GM18870 (cell line): Measurements from ENCODE around the gene FDXR.
"Not testable (repeated sequence)": the region's sequence is repeated elsewhere in the genome, so short reads cannot be mapped to it uniquely, and the experiment has no call there.

Experiments
- ATAC-seq: cut with Tn5 transposase; IDR thresholded peaks from one replicate; pipeline ENCODE4 v1.9.1; 2021; ENCODE audit warnings: moderate library complexity; ENCODE audit not compliant: unreplicated experiment

FDXR gene, protein sequence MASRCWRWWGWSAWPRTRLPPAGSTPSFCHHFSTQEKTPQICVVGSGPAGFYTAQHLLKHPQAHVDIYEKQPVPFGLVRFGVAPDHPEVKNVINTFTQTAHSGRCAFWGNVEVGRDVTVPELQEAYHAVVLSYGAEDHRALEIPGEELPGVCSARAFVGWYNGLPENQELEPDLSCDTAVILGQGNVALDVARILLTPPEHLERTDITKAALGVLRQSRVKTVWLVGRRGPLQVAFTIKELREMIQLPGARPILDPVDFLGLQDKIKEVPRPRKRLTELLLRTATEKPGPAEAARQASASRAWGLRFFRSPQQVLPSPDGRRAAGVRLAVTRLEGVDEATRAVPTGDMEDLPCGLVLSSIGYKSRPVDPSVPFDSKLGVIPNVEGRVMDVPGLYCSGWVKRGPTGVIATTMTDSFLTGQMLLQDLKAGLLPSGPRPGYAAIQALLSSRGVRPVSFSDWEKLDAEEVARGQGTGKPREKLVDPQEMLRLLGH

DNA sequence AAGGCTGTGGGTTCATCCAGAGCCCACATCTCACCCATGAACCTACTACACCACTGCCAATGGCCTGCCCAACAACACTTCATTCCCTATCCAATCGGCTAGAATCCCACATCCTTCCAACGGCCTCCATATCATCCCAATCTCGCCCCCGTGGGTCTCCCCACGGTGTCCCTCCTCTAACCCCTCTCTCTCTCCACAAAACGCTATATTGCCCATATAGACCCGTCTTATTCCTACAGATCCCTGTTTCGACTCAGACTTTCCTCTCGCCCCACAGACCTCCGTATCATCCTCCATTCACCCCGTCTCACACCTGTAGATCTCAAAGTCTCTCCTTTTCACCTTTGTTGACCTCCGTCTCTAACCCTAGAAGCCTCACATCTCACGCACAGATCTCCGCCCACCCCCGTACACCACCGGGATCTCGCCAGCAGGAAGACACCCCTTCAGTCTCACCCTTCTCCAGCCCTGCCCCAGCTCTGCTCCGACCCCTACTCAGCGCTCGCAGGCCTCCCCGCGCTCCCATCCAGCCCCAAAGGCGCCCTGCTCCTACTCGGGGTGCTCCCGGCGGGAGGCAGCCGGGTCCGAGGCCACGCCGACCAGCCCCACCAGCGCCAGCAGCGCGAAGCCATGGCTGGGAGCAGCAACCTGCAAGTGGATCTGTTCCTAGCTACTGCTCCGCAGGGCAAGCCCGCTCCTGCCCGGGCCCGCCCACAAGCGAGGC, at the start of gene FDXR:
FDXR (minus strand) TSS at position 682 of the 724 bp plus-strand sequence; CDS start at position 632, 50 bp downstream.
- ATAC-seq, result peak; percentile 23

GRCh38 chr17:74922172-74922571, 49.4 kb upstream of the FDXR start:
- ATAC-seq, result no peak

GRCh38 chr17:74921769-74922168, 49.0 kb upstream of the FDXR start:
- no peak for ATAC-seq

- no peak for ATAC-seq
Observed at GRCh38 chr17:74921026-74921681, 48.4 kb upstream of the FDXR start.

DNA sequence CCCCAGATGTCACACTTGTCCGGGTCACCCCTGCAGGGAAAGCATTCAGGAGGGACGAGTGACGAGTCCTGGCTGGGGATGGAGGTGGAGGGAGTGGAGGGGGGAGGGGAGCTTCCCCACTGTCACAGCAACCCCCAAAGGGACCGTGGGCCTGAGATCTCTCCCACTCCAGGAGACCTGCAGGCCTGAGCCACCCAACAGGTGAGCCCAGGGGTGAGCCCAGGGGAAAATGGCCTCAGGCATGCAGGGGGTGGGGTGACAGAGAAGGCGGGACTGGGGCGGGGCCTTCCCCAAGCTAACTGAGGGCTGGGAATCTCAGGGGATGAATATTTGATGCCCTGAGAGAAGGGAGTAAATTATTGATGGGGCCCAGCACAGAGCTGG, 47.8 kb upstream of the FDXR start:
- ATAC-seq, result no peak

DNA sequence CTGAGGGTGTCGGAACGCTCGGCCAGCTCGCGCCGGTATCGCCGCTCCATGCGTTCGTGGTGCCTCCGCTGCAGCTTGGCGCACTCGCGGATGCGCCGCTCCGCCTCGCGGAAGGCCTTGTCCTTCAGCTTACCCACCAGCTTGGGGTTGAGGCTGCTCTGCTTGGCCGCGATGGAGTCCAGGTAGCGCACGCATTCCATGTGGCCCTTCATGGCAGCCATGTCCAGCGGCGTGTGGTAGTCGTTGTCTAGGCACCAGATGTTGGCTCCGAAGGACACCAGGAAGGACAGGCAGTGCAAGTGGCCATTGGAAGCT, 47.5 kb upstream of the FDXR start:
- ATAC-seq, result no peak

GRCh38 chr17:74919440-74920305, 46.9 kb upstream of the FDXR start:
- no peak for ATAC-seq

DNA sequence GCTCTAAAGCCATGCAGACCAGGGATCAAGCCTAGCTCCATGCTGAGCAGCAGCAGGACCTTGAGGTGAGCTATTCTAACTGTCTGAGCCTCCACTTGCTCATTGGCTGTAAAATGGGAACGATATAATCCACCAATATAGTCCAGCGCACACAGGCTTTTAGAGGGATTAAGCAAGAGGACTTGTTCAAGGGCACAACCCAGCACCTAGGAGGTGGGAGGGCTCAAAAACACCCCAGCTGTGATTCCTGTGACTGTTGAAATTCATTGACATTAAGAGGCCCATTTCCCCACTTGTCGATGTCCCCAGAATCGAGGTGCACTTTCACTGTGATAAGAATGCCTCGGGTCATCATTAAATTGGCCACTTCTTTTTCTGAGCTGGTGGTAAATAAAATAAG, 46.1 kb upstream of the FDXR start:
- no peak for ATAC-seq

GRCh38 chr17:74917430-74917829, 44.6 kb upstream of the FDXR start:
- no peak for ATAC-seq

DNA sequence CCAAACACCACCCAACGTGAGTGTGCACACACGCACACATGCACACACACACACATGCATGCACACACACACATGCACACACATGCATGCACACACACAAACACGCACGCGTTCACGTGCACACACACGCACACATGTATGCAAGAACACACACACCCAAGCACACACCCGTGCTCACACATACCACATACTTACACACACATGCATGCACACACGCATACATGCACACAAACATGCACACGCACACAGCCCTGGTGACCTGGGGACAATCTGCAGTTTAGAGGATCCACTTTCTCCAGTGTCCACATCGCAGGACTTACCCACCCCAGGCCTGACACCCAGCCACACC, 44.0 kb upstream of the FDXR start:
- ATAC-seq, result no peak

- no peak for ATAC-seq
Observed at GRCh38 chr17:74916136-74916850, 43.5 kb upstream of the FDXR start.

- ATAC-seq, result not testable (repeated sequence)
Observed at GRCh38 chr17:74911423-74911822, 38.6 kb upstream of the FDXR start.

DNA sequence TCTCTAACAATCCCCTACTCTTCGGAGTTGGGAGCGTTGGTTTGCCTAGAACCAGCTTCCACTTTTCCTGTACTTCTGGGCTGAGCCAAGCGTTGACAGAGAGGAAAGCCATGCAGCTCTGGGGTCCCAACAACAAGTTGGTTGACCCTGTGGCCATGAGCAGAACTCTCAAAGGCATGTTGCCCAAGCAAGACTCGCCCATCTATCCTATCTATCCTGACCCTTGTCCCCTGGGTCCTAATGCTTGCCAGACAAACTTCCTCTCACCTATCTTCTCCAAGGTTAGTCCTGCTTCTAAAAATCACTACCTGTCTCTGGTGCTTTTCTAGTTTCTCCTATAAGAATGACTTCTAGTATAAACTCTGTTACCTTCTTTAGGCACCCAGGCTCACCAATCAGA, 36.3 kb upstream of the FDXR start:
- not testable (repeated sequence) for ATAC-seq

- ATAC-seq, result no peak
Observed at GRCh38 chr17:74907012-74907411, 34.2 kb upstream of the FDXR start.

DNA sequence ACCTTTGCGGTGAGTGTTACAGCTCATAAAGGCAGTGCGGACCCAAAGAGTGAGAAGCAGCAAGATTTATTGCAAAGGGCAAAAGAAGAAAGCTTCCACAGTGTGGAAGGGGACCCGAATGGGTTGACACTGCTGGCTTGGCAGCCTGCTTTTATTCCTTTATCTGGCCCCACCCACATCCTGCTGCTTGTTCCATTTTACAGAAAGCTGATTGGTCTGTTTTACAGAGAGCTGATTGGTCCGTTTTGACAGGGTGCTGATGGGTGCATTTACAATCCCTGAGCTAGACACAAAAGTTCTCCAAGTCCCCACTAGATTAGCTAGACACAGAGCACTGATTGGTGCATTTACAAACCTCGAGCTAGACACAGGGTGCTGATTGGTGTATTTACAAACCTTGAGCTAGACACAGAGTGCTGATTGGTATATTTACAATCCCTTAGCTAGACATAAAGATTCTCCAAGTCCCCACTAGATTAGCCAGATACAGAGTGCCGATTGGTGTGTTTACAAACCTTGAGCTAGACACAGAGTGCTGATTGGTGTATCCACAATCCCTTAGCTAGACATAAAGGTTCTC, 33.5 kb upstream of the FDXR start:
- not testable (repeated sequence) for ATAC-seq

GRCh38 chr17:74904687-74905409, 32.1 kb upstream of the FDXR start:
- no peak for ATAC-seq

DNA sequence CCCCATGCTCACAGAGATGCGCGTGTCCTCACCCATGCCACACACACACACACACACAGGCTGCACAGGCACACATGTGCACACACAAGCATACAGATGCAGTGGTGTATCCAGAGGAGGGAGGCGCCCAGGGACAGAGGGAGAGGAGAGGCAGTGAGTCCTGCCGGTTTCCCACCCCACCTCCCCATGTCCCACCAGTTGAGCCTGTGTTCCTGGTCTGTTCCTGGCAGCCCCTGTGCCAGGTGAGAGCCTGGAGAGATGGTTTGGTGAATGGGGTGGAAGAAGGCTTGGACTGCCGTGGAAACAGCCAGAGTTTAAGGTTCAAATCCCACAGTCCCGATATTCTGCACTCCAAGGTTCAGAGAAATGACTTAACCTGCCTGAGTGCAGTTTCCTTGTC, 30.9 kb upstream of the FDXR start:
- ATAC-seq, result no peak

DNA sequence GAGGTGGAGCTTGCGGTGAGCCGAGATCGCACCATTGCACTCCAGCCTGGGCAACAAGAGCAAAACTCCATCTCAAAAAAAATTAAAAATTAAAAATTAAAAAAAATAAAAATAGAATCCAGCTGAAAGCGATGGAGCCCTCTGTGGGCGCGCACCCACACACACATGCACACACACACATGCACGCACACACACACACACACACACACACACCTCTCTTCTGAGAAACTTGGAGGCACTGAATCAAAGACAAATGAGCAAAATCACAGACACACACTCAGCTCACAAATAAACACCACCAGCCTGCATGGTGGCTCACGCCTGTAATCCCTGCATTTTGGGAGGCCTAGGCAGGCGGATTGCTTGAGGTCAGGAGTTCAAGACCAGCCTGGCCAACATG, 30.2 kb upstream of the FDXR start:
- no peak for ATAC-seq
